Mesothelial cell of epicardium (in vitro differentiated cells): Measurements from ENCODE around the gene COPRS. TPM values are rescaled to one million over a fixed set of nuclear protein-coding genes. Genes with fewer than 3 reads are reported as not detected.

Experiments used
- DNase-seq, 2 experiments: peaks; one replicate each; pipeline ENCODE4 v3.0.0; 2021; ENCODE audit warnings: low spot score in 2 of 2; ENCODE audit not compliant: unreplicated experiment in 2 of 2
- H3K27ac Mint-ChIP-seq: 2 replicates; pipeline ENCODE4 v1.8.0; 2021; ENCODE audit warnings: mixed read lengths
- H3K27me3 Mint-ChIP-seq: 2 replicates; pipeline ENCODE4 v1.8.0; 2021; ENCODE audit warnings: low read depth, mixed read lengths
- H3K36me3 Mint-ChIP-seq: 2 replicates; pipeline ENCODE4 v1.8.0; 2021; ENCODE audit warnings: mixed read lengths
- H3K4me1 Mint-ChIP-seq: 2 replicates; pipeline ENCODE4 v1.8.0; 2021; ENCODE audit warnings: mixed read lengths
- H3K4me3 Mint-ChIP-seq: 2 replicates; pipeline ENCODE4 v1.8.0; 2021; ENCODE audit warnings: mild to moderate bottlenecking, moderate library complexity, mixed read lengths
- H3K9me3 Mint-ChIP-seq: 2 replicates; pipeline ENCODE4 v1.8.0; 2021; ENCODE audit warnings: mixed read lengths
- total RNA-seq: library from RNA; stranded (reverse); gene quantifications from 3 replicates; pipeline ENCODE4 v1.2.1, GENCODE V29; 2021
- TF ChIP-seq, protein P1 (sequence below): fragments of 200-600 bp; sonication (generic); IDR thresholded peaks from one replicate; pipeline ENCODE4 v1.5.0; 2021; ENCODE audit warnings: antibody characterized with exemption; ENCODE audit not compliant: unreplicated experiment

The COPRS gene, protein sequence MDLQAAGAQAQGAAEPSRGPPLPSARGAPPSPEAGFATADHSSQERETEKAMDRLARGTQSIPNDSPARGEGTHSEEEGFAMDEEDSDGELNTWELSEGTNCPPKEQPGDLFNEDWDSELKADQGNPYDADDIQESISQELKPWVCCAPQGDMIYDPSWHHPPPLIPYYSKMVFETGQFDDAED
- 27.6 to 29.4 TPM (median 28.4 TPM) in 3 replicates for total RNA-seq

DNA sequence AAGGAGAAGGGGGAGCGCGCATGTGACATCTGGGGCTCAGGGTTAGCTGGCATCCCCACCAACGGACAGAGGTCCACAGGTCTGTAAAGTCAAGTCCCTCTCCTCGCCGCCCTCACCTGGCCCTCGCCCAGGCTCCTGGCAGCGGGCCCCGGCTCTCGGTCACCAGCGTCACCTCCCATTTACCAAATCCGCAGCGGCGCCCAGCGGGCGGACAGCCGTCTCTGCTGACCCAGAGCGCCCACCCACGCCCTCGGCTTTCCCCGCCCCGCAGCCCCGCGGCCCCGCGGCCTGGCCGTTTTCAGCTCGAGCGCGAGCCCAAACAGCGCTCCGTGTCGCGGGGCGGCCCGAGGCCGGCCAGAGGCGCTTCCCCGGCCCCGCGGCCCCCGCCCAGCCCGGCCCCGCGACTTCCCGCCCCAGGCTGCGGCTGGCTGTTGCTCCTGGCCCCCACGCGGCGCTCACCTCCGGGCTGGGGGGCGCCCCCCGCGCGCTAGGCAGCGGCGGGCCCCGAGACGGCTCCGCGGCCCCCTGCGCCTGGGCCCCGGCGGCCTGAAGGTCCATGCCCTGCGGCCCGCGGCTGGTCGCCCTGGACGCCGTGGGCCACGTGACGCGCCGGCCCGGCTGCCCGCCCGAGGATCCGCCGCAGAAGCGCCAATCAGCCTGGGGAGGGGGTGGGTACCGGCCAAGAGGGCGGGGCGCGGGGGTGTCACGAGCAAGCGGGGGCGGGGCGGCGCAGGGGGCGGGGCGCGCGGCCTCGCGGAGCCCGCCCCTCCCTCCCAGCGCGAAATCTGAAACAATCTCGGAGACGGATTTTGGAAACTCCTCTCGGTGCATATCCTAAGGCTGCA, at the start of gene COPRS:
TSS of gene COPRS (minus strand) at position 603 of the 845 bp plus-strand sequence. CDS start at position 558, 45 bp downstream.
- Mint-ChIP-seq H3K9me3 (no peaks in the 10 kb centered on the region), H3K36me3 (peaks cover 12% of the 10 kb centered on the region), H3K27me3 (no peaks in the 10 kb centered on the region), H3K4me3 (peak within 1 kb of the TSS; percentile 77), H3K27ac (peak within 1 kb of the TSS; percentile 52), H3K4me1 (peaks cover 18% of the 10 kb centered on the region)
- TF ChIP-seq, protein P1, sequence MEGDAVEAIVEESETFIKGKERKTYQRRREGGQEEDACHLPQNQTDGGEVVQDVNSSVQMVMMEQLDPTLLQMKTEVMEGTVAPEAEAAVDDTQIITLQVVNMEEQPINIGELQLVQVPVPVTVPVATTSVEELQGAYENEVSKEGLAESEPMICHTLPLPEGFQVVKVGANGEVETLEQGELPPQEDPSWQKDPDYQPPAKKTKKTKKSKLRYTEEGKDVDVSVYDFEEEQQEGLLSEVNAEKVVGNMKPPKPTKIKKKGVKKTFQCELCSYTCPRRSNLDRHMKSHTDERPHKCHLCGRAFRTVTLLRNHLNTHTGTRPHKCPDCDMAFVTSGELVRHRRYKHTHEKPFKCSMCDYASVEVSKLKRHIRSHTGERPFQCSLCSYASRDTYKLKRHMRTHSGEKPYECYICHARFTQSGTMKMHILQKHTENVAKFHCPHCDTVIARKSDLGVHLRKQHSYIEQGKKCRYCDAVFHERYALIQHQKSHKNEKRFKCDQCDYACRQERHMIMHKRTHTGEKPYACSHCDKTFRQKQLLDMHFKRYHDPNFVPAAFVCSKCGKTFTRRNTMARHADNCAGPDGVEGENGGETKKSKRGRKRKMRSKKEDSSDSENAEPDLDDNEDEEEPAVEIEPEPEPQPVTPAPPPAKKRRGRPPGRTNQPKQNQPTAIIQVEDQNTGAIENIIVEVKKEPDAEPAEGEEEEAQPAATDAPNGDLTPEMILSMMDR = no peak
- DNase-seq = peak; percentile 75 to 76

DNA sequence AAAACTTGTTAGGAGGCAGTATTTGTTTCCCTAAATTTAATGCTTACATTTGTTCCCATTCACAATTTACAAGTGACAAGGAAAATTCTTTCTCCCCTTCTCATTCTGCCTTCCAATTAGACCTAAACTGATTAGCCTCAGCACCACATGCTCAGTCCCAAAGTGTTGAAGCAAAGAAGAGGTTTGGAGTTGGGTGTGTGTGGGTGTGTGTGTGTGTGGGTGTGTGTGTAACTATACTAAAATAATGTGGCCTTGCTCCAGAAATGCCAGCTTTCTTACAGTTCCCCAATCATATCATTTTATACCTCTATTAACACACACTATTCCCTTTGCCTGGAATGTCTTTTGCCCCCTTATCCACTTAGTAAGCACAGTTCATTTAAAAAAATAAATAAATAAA, 49.3 kb upstream of the COPRS start:
- peaks cover 19% of the 10 kb centered on the region for H3K4me1 Mint-ChIP-seq
- no peak for DNase-seq
- TF ChIP-seq, protein P1 = no peak
- H3K4me3 Mint-ChIP-seq = no peak overlapping the region
- no peak overlapping the region for H3K27ac Mint-ChIP-seq
- H3K9me3 Mint-ChIP-seq = no peaks in the 10 kb centered on the region
- no peaks in the 10 kb centered on the region for H3K27me3 Mint-ChIP-seq
- no peaks in the 10 kb centered on the region for H3K36me3 Mint-ChIP-seq

DNA sequence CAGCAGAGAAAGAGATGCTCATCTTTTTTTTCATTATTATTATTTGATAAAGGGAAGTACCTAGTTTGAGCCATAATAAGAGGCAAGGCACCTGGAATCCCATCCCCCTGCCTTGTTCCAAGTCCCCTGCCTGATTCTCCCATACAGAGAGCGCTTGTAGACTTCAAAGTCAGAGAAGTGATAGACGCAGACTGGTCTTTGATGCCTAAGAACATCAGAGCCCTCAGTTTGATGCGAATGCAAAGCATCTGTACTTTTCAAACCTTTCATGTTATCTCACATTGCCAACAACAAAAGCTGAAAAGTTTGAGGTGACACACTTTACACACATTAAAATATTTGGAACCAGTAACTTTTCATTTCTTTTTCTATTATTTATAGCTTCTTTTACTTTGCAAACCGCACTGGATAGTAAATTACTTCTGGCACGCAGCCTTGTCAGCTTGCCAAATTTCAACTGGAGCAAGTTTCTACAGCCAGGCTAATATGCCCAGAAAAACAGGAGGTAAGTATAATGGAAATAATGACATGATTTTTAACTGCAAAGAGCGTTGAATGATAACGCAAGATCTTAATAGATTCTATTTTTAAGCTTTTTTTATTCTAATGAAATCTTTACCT, 48.4 kb upstream of the COPRS start:
- DNase-seq = peak; percentile 40 to 72
- H3K27ac Mint-ChIP-seq = peak overlapping the region; percentile 86
- H3K9me3 Mint-ChIP-seq = no peaks in the 10 kb centered on the region
- H3K27me3 Mint-ChIP-seq = no peaks in the 10 kb centered on the region
- peaks cover 19% of the 10 kb centered on the region for H3K4me1 Mint-ChIP-seq
- H3K36me3 Mint-ChIP-seq = no peaks in the 10 kb centered on the region
- TF ChIP-seq, protein P1 = no peak
- peak overlapping the region; percentile 29 for H3K4me3 Mint-ChIP-seq

DNA sequence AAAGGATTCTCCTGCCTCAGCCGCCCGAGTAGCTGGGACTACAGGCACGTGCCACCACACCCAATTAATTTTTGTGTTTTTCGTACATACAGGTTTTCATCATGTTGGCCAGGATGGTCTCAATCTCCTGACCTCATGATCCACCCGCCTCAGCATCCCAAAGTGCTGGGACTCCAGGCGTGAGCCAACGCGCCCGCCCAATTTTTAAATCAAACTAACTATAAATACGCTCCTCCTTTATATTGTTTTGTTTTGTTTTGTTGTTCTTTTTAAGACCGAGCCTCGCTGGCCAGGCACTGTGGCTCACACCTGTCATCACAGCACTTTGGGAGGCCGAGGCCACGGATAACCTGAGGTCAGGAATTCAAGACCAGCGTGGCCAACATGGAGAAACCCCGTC, 44.4 kb upstream of the COPRS start:
- Mint-ChIP-seq H3K27ac (no peak overlapping the region), H3K4me3 (no peak overlapping the region), H3K9me3 (no peaks in the 10 kb centered on the region), H3K27me3 (no peaks in the 10 kb centered on the region), H3K4me1 (peaks cover 19% of the 10 kb centered on the region), H3K36me3 (no peaks in the 10 kb centered on the region)
- DNase-seq = no peak
- TF ChIP-seq, protein P1 = no peak

DNA sequence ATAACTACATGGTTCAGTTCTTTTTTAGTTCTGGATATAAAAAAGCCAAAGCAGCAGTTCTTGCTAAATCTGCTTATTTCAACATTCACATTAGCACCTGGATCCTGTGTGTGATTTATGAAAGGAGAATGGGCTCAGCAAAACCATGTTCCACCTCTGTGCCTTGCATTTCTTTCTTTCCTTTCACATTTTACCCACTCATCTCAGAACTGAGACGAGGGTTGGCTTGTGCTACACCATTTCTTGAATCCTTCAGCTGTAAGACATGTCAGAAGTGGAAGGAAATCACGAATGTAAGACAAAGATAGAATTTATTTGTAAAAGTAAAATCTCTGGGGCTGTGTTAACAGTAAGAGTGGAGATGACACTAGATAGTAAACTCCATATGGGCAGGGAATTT, 43.6 kb upstream of the COPRS start:
- TF ChIP-seq, protein P1 = no peak
- H3K9me3 Mint-ChIP-seq = no peaks in the 10 kb centered on the region
- no peak overlapping the region for H3K4me3 Mint-ChIP-seq
- H3K36me3 Mint-ChIP-seq = peaks cover 3% of the 10 kb centered on the region
- H3K27me3 Mint-ChIP-seq = no peaks in the 10 kb centered on the region
- no peak overlapping the region for H3K27ac Mint-ChIP-seq
- DNase-seq = no peak
- peaks cover 13% of the 10 kb centered on the region for H3K4me1 Mint-ChIP-seq
